Left lung (tissue), 10 donors: ENCODE data around the gene NDUFA7. TPM values are rescaled to one million over a fixed set of nuclear protein-coding genes. Genes with fewer than 3 reads are reported as not detected.
"Not testable (repeated sequence)": the region's sequence is repeated elsewhere in the genome, so short reads cannot be mapped to it uniquely, and the experiment has no call there.

ENCODE experiments used
- ATAC-seq: fragments of 200-7000 bp; cut with Tn5 transposase; one replicate; pipeline ENCODE4 v1.9.1; 2020; ENCODE audit warnings: moderate library complexity
- DNase-seq, 4 donors: peaks; one replicate each; pipeline ENCODE4 v3.0.0-alpha.2; 2013 to 2020
- H3K27ac ChIP-seq, 2 donors: fragments of 200-600 bp; sonication (generic) in 1 of 2; one replicate each; pipeline versions ENCODE4 v1.5.0 to v1.8.0; 2020 to 2021
- H3K27me3 ChIP-seq, 2 donors: fragments of 200-600 bp; sonication (generic) in 1 of 2; one replicate each; pipeline versions ENCODE4 v1.5.0 to v1.8.0; 2020 to 2021
- H3K36me3 ChIP-seq, 2 donors: fragments of 200-600 bp; sonication (generic) in 1 of 2; one replicate each; pipeline versions ENCODE4 v1.5.0 to v1.8.0; 2020 to 2021
- H3K4me1 ChIP-seq, 2 donors: fragments of 200-600 bp; one replicate each; pipeline ENCODE4 v1.8.0; 2021
- H3K4me3 ChIP-seq, 2 donors: fragments of 200-600 bp; sonication (generic) in 1 of 2; one replicate each; pipeline versions ENCODE4 v1.5.0 to v1.8.0; 2020 to 2021; ENCODE audit warnings: mild to moderate bottlenecking in 1 of 2
- H3K9me3 ChIP-seq, 2 donors: fragments of 200-600 bp; sonication (generic) in 1 of 2; one replicate each; pipeline versions ENCODE4 v1.5.0 to v1.8.0; 2020 to 2021
- intact Hi-C, 2 donors: fragments of 100-400 bp; cut with DNase I; formaldehyde crosslinking; loops; one replicate each; pipeline versions ENCODE4 v1.11.2 to v1.14.2; 2022
- polyA plus RNA-seq, 6 donors: library from polyadenylated mRNA; unstranded; fragments of 120-200 nt; gene quantifications; one replicate each; pipeline ENCODE4 v1.2.1, GENCODE V29; 2013; ENCODE audit not compliant: insufficient read length in 6 of 6
- total RNA-seq, 2 donors: library from RNA; stranded (reverse); fragmentation: NEBNext Ultra II Directional; extraction: Animal tissue kit (Norgen Biotek cat#: 25700); gene quantifications; one replicate each; pipeline ENCODE4 v1.2.1, GENCODE V29; 2021
- TF ChIP-seq, protein P1 (sequence below), 2 donors: fragments of 200-600 bp; sonication (generic) in 1 of 2; IDR thresholded peaks; one replicate each; pipeline versions ENCODE4 v1.5.0 to v1.8.0; 2021; ENCODE audit warnings: antibody characterized with exemption in 2 of 2
- donor health status: DM: no; HTN: yes; CAD: no.
- donor health status: DM: no; HTN: no; CAD: no.

The NDUFA7 gene
- total and polyA plus RNA-seq, 8 donors = 32.0 to 51.6 (median 38.7) TPM

DNA sequence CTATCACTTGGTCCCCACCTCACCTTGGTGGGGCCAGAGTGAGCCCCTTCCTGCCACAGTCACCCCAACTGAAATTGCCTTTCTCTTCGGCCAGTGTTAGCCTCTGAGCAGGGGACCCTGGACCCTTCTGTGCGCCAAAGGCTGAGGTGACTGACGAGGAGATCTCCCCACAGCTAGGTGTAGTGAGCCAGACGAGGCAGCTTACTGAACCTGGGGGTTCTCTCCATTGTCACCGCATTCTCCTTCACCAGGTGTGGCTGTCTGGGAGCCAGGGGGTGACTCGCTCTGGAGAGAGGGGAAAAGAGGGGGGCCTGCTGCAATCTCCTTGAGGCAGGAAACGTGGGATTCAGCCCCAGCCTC lies 1.4 kb upstream of the NDUFA7 start:
- no peaks in the 10 kb centered on the region for H3K27me3 ChIP-seq
- peak overlapping the region; percentile 85 to 98 for H3K4me3 ChIP-seq
- TF ChIP-seq, protein P1, sequence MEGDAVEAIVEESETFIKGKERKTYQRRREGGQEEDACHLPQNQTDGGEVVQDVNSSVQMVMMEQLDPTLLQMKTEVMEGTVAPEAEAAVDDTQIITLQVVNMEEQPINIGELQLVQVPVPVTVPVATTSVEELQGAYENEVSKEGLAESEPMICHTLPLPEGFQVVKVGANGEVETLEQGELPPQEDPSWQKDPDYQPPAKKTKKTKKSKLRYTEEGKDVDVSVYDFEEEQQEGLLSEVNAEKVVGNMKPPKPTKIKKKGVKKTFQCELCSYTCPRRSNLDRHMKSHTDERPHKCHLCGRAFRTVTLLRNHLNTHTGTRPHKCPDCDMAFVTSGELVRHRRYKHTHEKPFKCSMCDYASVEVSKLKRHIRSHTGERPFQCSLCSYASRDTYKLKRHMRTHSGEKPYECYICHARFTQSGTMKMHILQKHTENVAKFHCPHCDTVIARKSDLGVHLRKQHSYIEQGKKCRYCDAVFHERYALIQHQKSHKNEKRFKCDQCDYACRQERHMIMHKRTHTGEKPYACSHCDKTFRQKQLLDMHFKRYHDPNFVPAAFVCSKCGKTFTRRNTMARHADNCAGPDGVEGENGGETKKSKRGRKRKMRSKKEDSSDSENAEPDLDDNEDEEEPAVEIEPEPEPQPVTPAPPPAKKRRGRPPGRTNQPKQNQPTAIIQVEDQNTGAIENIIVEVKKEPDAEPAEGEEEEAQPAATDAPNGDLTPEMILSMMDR (IDR thresholded peaks at IDR 0.05) = no peak
- no peak overlapping the region for H3K27ac ChIP-seq
- no peaks in the 10 kb centered on the region for H3K9me3 ChIP-seq
- H3K36me3 ChIP-seq = peaks cover 0 to 21% of the 10 kb centered on the region in 2 donors
- no peak for DNase-seq
- peaks cover 23 to 38% of the 10 kb centered on the region in 2 donors for H3K4me1 ChIP-seq
- ATAC-seq = no peak
- intact Hi-C loops = no loop called here

DNA sequence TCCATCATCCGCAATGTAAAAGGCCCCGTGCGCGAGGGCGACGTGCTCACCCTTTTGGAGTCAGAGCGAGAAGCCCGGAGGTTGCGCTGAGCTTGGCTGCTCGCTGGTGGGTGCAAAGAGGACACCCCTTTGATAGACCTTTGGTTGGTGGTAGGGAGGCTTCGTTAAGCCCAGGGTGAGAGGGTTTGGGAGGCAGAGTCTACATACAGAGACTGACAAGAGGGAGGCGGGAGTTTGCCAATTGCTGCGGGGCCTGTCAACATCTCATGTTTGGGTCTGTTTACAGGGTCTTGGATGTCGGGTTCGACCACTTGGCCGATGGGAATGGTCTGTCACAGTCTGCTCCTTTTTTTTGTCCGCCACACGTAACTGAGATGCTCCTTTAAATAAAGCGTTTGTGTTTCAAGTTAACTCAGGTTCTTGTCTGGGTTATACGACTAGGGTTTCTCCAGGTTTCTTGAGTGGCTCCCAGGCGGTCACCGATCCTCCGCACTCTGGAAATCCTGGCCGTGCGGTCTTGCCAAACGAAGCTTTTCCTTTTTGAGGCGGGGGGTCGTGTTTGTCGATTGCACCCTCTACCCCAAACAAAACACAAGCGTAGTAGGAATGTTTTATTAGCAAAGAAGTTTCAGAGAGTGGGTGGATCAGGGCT lies 937 bp upstream of the NDUFA7 start:
- peaks cover 23 to 38% of the 10 kb centered on the region in 2 donors for H3K4me1 ChIP-seq
- H3K9me3 ChIP-seq = no peaks in the 10 kb centered on the region
- peak overlapping the region; percentile 85 to 98 for H3K4me3 ChIP-seq
- H3K27me3 ChIP-seq = no peaks in the 10 kb centered on the region
- intact Hi-C loops = no loop called here
- peaks cover 0 to 21% of the 10 kb centered on the region in 2 donors for H3K36me3 ChIP-seq
- ATAC-seq (peak; percentile 10), DNase-seq (no peak)
- H3K27ac ChIP-seq = peak overlapping the region; percentile 87 to 88
- TF ChIP-seq, protein P1 (IDR thresholded peaks at IDR 0.05) = no peak

DNA sequence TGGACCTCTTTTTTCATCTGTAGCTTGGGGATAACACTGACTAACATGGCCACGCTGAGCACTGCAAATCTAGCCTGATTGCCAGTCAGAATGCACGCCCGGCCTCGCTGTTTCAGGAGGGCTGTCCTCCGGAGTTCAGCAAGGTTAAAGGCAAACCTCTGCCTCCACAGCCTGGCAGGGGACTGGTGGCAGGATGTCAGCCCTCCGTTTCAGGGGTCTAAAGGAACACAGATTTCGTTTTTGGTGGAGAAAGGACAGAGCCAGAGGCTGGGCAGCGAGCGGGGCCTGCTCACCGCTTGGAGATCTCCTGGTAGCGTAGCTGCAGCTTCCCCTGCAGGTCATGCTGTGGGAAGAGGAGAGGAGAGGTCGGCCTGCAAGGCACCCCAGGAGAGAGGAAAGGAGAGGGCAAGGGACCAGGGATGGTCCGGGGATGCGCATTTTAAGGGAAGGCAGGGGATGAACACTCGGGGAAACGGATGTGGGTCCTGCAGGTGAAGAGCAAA lies 560 bp downstream of the NDUFA7 start:
- Histone ChIP-seq H3K27me3 (no peaks in the 10 kb centered on the region), H3K9me3 (no peaks in the 10 kb centered on the region), H3K4me1 (peaks cover 23 to 38% of the 10 kb centered on the region in 2 donors), H3K4me3 (peak overlapping the region; percentile 85 to 98), H3K36me3 (peaks cover 0 to 33% of the 10 kb centered on the region in 2 donors), H3K27ac (peak overlapping the region; percentile 87 to 88)
- DNase-seq = peak in 1 of 4 donors; percentile 54
- TF ChIP-seq, protein P1 (IDR thresholded peaks at IDR 0.05) = no peak
- ATAC-seq = peak; percentile 23
- intact Hi-C loops = no loop called here

DNA sequence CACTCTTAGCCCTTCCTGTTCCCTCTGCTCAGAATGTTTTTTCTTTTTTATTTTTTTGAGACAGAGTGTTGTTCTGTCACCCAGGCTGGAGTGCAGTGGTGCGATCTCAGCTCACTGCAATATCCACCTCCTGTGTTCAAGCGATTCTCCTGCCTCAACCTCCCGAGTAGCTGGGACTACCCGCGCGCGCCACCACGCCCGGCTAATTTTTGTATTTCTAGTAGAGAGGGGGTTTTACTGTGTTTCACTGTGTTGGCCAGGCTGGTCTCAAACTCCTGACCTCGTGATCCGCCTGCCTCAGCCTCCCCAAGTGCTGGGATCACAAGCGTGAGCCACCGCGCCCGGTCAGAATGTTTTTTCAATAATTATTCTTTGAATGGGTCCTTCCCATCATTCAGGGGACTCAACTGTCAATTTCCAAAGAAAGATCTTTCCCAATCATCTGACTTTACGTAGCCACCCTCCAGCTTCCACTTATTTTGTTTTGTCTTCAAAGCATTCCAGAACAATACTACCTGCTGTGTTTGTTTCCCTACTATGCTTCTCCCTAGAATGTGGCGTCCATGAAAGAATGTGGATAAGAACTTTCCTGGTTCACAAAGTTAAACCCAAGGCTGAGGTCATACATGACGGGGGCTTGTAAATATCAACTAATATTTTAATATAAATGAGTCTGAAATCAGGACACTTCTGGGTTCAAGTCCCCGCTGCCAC lies 1.2 kb downstream of the NDUFA7 start:
- peak overlapping the region; percentile 87 to 88 for H3K27ac ChIP-seq

DNA sequence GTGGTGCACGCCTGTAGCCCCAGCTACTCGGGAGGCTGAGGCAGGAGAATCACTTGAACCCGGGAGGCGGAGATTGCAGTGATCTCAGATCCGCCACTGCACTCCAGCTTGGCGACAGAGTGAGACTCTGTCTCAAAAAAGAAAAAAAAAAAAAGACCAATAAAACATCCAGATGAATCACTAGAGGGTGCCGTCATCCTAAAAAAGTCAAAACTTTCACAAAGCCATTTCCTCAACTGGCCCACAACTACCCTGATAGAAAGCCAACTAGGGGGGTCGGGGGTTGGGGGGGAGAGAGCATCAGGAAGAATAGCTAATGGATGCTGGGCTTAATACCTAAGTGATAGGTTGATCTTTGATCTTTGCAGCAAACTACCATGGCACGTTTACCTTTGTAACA lies 2.3 kb downstream of the NDUFA7 start:
- H3K4me3 ChIP-seq, H3K27me3 ChIP-seq, H3K9me3 ChIP-seq, DNase-seq, intact Hi-C loops, ATAC-seq, H3K27ac ChIP-seq: not testable (repeated sequence)
- peaks cover 0 to 46% of the 10 kb centered on the region in 2 donors for H3K36me3 ChIP-seq
- H3K4me1 ChIP-seq = peaks cover 23 to 35% of the 10 kb centered on the region in 2 donors

More for the DNA sequence above, 1.2 kb downstream of the NDUFA7 start:
- H3K9me3 ChIP-seq = no peaks in the 10 kb centered on the region
- ATAC-seq = no peak
- peaks cover 0 to 40% of the 10 kb centered on the region in 2 donors for H3K36me3 ChIP-seq
- H3K27me3 ChIP-seq = no peaks in the 10 kb centered on the region
- TF ChIP-seq, protein P1 (IDR thresholded peaks at IDR 0.05) = no peak
- no peak for DNase-seq
- intact Hi-C loops = no loop called here
- peaks cover 23 to 42% of the 10 kb centered on the region in 2 donors for H3K4me1 ChIP-seq
- H3K4me3 ChIP-seq = peak overlapping the region; percentile 85 to 98
